ENCODE measurements around the gene HMCES.

Gene HMCES, protein sequence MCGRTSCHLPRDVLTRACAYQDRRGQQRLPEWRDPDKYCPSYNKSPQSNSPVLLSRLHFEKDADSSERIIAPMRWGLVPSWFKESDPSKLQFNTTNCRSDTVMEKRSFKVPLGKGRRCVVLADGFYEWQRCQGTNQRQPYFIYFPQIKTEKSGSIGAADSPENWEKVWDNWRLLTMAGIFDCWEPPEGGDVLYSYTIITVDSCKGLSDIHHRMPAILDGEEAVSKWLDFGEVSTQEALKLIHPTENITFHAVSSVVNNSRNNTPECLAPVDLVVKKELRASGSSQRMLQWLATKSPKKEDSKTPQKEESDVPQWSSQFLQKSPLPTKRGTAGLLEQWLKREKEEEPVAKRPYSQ

DNA sequence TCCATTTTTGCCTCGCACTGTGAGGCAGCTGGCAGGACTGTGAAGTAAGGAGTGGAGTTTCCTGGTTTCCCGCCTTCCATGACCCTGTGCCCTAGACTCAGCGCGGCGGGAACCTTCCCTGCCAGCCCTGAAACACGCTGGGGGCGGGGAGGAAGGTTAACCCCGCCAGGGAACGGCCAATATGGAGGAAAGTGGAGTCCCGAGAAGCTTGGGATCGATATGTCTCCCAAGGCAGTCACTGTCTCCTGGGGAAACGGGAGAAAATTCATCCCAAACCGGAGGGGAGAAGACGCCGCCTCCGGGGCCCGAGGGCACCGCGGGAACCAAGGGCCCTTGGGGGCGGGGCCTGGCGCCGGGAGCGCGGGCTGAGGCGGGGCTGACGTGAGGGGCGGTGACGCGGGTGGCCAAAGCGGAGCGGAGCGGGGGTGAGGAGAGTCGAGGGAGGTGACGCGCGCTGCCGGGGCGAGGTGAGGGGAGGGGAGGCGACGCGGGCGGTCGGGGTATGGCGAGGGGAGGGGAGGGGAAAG lies at the start of gene HMCES:
Gene HMCES (plus strand): TSS at position 432 of the 527 bp plus-strand sequence. CDS start 863 bp downstream, outside the sequence.
- Histone ChIP-seq H3K27ac (ENCODE audit: low read length) (peak within 1 kb of the TSS; percentile 95), H3K27me3 (ENCODE audit: insufficient read depth, low read length, poor library complexity) (no peaks in the 10 kb centered on the region), H3K4me1 (ENCODE audit: insufficient read depth, low read length) (peaks cover 76% of the 10 kb centered on the region), H3K4me2 (ENCODE audit: insufficient read depth, low read length) (peak within 1 kb of the TSS; percentile 96), H2AFZ (ENCODE audit: low read depth, low read length) (peak within 1 kb of the TSS; percentile 97), H3K79me2 (ENCODE audit: insufficient read depth, low read length) (peaks cover 40% of the 10 kb centered on the region), H3K9ac (ENCODE audit: low read depth, low read length) (peak within 1 kb of the TSS; percentile 95), H3K4me3 (ENCODE audit: low read depth in 1 of 2, low read length in 2 of 2) (peak within 1 kb of the TSS; percentile 52 to 94; a peak in 3 of 4 replicates), H4K20me1 (ENCODE audit: insufficient read depth, low read length) (0 out of 2 replicates have a peak, but pooled peaks cover 4% of the 10 kb centered on the region), H3K36me3 (ENCODE audit: insufficient read depth, low read length) (peaks cover 48% of the 10 kb centered on the region), H3K9me3 (ENCODE audit: insufficient read depth, low read length, severe bottlenecking) (no peaks in the 10 kb centered on the region)
- TF ChIP-seq, protein P1, sequence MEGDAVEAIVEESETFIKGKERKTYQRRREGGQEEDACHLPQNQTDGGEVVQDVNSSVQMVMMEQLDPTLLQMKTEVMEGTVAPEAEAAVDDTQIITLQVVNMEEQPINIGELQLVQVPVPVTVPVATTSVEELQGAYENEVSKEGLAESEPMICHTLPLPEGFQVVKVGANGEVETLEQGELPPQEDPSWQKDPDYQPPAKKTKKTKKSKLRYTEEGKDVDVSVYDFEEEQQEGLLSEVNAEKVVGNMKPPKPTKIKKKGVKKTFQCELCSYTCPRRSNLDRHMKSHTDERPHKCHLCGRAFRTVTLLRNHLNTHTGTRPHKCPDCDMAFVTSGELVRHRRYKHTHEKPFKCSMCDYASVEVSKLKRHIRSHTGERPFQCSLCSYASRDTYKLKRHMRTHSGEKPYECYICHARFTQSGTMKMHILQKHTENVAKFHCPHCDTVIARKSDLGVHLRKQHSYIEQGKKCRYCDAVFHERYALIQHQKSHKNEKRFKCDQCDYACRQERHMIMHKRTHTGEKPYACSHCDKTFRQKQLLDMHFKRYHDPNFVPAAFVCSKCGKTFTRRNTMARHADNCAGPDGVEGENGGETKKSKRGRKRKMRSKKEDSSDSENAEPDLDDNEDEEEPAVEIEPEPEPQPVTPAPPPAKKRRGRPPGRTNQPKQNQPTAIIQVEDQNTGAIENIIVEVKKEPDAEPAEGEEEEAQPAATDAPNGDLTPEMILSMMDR (IDR thresholded peaks at IDR 0.05; ENCODE audit: borderline replicate concordance, extremely low read depth, low read length, poor library complexity, severe bottlenecking), result no peak
- TF ChIP-seq EZH2 (IDR thresholded peaks at IDR 0.05; ENCODE audit: borderline replicate concordance, low read depth, low read length, severe bottlenecking), result no peak
- DNase-seq (peak; percentile 95), ATAC-seq (ENCODE audit: insufficient read depth, low read depth) (peak; percentile 84)

DNA sequence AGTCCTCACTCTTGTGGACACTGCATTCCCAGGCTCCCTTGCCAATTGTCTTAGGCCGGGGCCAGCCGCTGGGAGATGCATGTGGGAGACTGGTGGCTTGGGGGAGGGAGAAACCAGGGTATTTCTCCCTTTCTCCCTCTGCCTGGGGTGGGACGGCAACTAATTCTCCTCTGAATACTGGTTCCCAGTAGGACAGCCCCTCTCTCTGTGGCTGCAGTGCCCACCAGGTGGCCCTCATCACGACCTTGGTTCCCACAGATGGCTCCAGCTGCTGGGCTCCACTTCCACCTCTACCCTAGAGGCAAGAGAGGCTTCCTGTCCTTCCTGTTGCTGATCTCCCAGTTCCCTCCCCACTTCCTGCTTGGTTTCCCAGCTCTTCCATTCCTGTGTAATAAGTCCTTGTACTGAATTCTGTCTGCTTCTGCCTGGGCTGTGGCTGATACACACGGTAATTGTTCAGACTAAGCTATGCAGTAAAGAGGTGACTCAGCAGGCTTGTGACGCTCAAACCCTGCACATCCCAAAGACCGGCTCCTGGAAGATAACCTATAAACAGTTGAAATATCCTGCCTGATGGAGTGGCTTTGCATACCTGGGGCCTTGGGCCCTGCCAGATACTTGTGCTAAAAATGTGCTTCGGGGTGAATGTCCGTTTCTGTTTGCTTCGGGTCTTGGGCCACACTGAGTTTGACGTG lies 49.6 kb upstream of the HMCES start:
- Histone ChIP-seq H3K79me2 (ENCODE audit: insufficient read depth, low read length) (no peaks in the 10 kb centered on the region), H3K4me1 (ENCODE audit: insufficient read depth, low read length) (peaks cover 5% of the 10 kb centered on the region; the same call in 1 of the 2 replicates), H3K36me3 (ENCODE audit: insufficient read depth, low read length) (no peaks in the 10 kb centered on the region), H3K9ac (ENCODE audit: low read depth, low read length) (no peak overlapping the region), H3K27ac (ENCODE audit: low read length) (no peak overlapping the region), H2AFZ (ENCODE audit: low read depth, low read length) (no peak overlapping the region), H3K9me3 (ENCODE audit: insufficient read depth, low read length, severe bottlenecking) (no peaks in the 10 kb centered on the region), H3K27me3 (ENCODE audit: insufficient read depth, low read length, poor library complexity) (no peaks in the 10 kb centered on the region), H3K4me3 (ENCODE audit: low read depth in 1 of 2, low read length in 2 of 2) (no peak overlapping the region), H3K4me2 (ENCODE audit: insufficient read depth, low read length) (no peak overlapping the region), H4K20me1 (ENCODE audit: insufficient read depth, low read length) (no peaks in the 10 kb centered on the region)
- DNase-seq (no peak), ATAC-seq (ENCODE audit: insufficient read depth, low read depth) (peak; percentile 57)
- TF ChIP-seq EZH2 (IDR thresholded peaks at IDR 0.05; ENCODE audit: borderline replicate concordance, low read depth, low read length, severe bottlenecking), result no peak
- TF ChIP-seq, protein P1 (IDR thresholded peaks at IDR 0.05; ENCODE audit: borderline replicate concordance, extremely low read depth, low read length, poor library complexity, severe bottlenecking), result peak; percentile 19

DNA sequence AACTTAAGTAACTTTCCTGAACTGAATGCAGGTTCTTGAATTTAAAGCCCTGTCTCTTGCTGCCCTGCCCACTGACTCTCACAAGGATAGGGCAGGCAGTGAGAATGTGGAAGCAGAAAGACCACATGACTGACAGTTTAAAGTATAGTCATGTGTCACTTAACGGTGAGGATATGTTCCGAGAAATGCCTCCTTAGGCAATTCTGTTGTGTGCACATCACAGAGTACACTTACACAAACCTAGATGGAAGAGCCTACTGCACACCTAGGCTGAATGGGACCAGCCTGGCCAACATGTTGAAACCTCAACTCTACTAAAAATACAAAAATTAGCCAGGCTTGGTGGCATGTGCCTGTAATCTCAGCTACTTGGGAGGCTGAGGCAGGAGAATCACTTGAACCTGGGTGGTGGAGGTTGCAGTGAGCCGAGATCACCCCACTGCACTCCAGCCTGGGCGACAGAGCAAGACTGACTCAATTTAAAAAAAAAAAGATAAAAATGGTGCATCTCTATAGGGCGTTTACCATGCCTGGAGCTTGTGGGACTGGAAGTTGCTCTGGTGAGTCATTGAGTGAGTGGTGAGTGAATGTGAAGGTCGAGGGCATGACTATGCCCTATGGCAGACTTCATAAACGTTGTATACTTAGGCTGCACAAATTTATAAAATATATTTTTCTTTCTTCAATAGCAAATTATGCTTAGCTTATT lies 48.2 kb upstream of the HMCES start:
- Histone ChIP-seq H3K9me3 (ENCODE audit: insufficient read depth, low read length, severe bottlenecking) (no peaks in the 10 kb centered on the region), H3K27ac (ENCODE audit: low read length) (no peak overlapping the region), H3K9ac (ENCODE audit: low read depth, low read length) (no peak overlapping the region), H3K27me3 (ENCODE audit: insufficient read depth, low read length, poor library complexity) (no peaks in the 10 kb centered on the region), H3K36me3 (ENCODE audit: insufficient read depth, low read length) (no peaks in the 10 kb centered on the region), H3K4me2 (ENCODE audit: insufficient read depth, low read length) (no peak overlapping the region), H3K79me2 (ENCODE audit: insufficient read depth, low read length) (no peaks in the 10 kb centered on the region), H3K4me1 (ENCODE audit: insufficient read depth, low read length) (no peaks in the 10 kb centered on the region), H3K4me3 (ENCODE audit: low read depth in 1 of 2, low read length in 2 of 2) (no peak overlapping the region), H2AFZ (ENCODE audit: low read depth, low read length) (no peak overlapping the region), H4K20me1 (ENCODE audit: insufficient read depth, low read length) (no peaks in the 10 kb centered on the region)
- TF ChIP-seq, protein P1 (IDR thresholded peaks at IDR 0.05; ENCODE audit: borderline replicate concordance, extremely low read depth, low read length, poor library complexity, severe bottlenecking), result no peak
- no peak for TF ChIP-seq EZH2 (IDR thresholded peaks at IDR 0.05; ENCODE audit: borderline replicate concordance, low read depth, low read length, severe bottlenecking)
- ATAC-seq (ENCODE audit: insufficient read depth, low read depth) (no peak), DNase-seq (no peak)
